SK-N-SH treated with all-trans-retinoic acid at 6 μM for 48 hours (cell line): ENCODE data around the gene FXYD4.

Experiments used
- ATAC-seq: fragments of 200-7000 bp; cut with Tn5 transposase; 3 replicates; pipeline ENCODE4 v1.9.1; 2020; ENCODE audit warnings: mild to moderate bottlenecking, moderate library complexity
- ARNTL ChIP-seq: fragments of 450-650 bp; formaldehyde crosslinking; IDR thresholded peaks from 2 replicates; pipeline ENCODE4 v1.5.0; 2020; ENCODE audit warnings: low read depth, mild to moderate bottlenecking, moderate library complexity, borderline replicate concordance
- CREB5 ChIP-seq: fragments of 250-450 bp; sonication (Bioruptor Pico); IDR thresholded peaks from 2 replicates; pipeline ENCODE4 v1.5.1; 2020; ENCODE audit warnings: low read depth, mild to moderate bottlenecking, moderate library complexity
- CSDC2 ChIP-seq: fragments of 250-450 bp; sonication (Bioruptor Pico); IDR thresholded peaks from 2 replicates; pipeline ENCODE4 v1.5.0; 2020; ENCODE audit warnings: mild to moderate bottlenecking, moderate library complexity
- CSRNP3 ChIP-seq: fragments of 250-450 bp; sonication (Bioruptor Pico); IDR thresholded peaks from 2 replicates; pipeline ENCODE4 v1.5.1; 2021; ENCODE audit warnings: mild to moderate bottlenecking, moderate library complexity
- GLIS3 ChIP-seq: fragments of 250-450 bp; sonication (Bioruptor Pico); IDR thresholded peaks from 2 replicates; pipeline ENCODE4 v1.5.0; 2020; ENCODE audit warnings: mild to moderate bottlenecking, moderate library complexity
- ISL1 ChIP-seq: fragments of 250-450 bp; sonication (Bioruptor Pico); IDR thresholded peaks from 2 replicates; pipeline ENCODE4 v2.1.2; 2022; ENCODE audit warnings: mild to moderate bottlenecking, moderate library complexity
- PATZ1 ChIP-seq: fragments of 250-450 bp; sonication (Bioruptor Pico); IDR thresholded peaks from 2 replicates; pipeline ENCODE4 v1.8.0; 2020; ENCODE audit warnings: mild to moderate bottlenecking, moderate library complexity, borderline replicate concordance
- POU6F1 ChIP-seq: fragments of 250-450 bp; sonication (Bioruptor Pico); IDR thresholded peaks from 2 replicates; pipeline ENCODE4 v1.8.0; 2021; ENCODE audit warnings: low read depth, mild to moderate bottlenecking, moderate library complexity, borderline replicate concordance
- PPARA ChIP-seq: fragments of 250-450 bp; sonication (Bioruptor Pico); IDR thresholded peaks from 2 replicates; pipeline ENCODE4 v1.5.0; 2020; ENCODE audit warnings: mild to moderate bottlenecking, borderline replicate concordance
- SNAI2 ChIP-seq: fragments of 250-450 bp; sonication (Bioruptor Pico); IDR thresholded peaks from 2 replicates; pipeline ENCODE4 v1.5.0; 2020; ENCODE audit warnings: mild to moderate bottlenecking, moderate library complexity
- TOX ChIP-seq: fragments of 250-450 bp; sonication (Bioruptor Pico); IDR thresholded peaks from 2 replicates; pipeline ENCODE4 v1.8.0; 2021; ENCODE audit warnings: mild to moderate bottlenecking, moderate library complexity, borderline replicate concordance
- TSHZ2 ChIP-seq: fragments of 250-450 bp; sonication (Bioruptor Pico); IDR thresholded peaks from 2 replicates; pipeline ENCODE4 v1.5.0; 2020; ENCODE audit warnings: mild to moderate bottlenecking, moderate library complexity
- ZC3H10 ChIP-seq: fragments of 250-450 bp; sonication (Bioruptor Pico); IDR thresholded peaks from 2 replicates; pipeline ENCODE4 v1.5.1; 2021; ENCODE audit warnings: mild to moderate bottlenecking, moderate library complexity
- ZFP3 ChIP-seq: fragments of 250-450 bp; sonication (Bioruptor Pico); IDR thresholded peaks from 2 replicates; pipeline ENCODE4 v1.5.0; 2020; ENCODE audit warnings: mild to moderate bottlenecking, moderate library complexity
- ZFP30 ChIP-seq: fragments of 450-650 bp; formaldehyde crosslinking; IDR thresholded peaks from 2 replicates; pipeline ENCODE4 v1.5.0; 2022; ENCODE audit warnings: mild to moderate bottlenecking, moderate library complexity
- ZNF70 ChIP-seq: fragments of 450-650 bp; formaldehyde crosslinking; IDR thresholded peaks from 2 replicates; pipeline ENCODE4 v1.5.0; 2020; ENCODE audit warnings: mild to moderate bottlenecking, moderate library complexity
- ZNF8 ChIP-seq: fragments of 450-650 bp; formaldehyde crosslinking; IDR thresholded peaks from 2 replicates; pipeline ENCODE4 v1.5.0; 2020; ENCODE audit warnings: mild to moderate bottlenecking, moderate library complexity

Gene FXYD4

GRCh38 chr10:43360086-43360485, 11.3 kb upstream of the FXYD4 start:
- no peak for ATAC-seq
- TF ChIP-seq ZNF70 (no peak), CSRNP3 (CRISPR knock-in tag) (no peak), CREB5 (CRISPR knock-in tag) (no peak), PATZ1 (CRISPR knock-in tag) (no peak), ZFP30 (CRISPR knock-in tag) (no peak), ZC3H10 (no peak), ISL1 (CRISPR knock-in tag) (no peak), SNAI2 (CRISPR knock-in tag) (no peak), TSHZ2 (CRISPR knock-in tag) (no peak), PPARA (CRISPR knock-in tag) (no peak)

GRCh38 chr10:43361547-43362190, 9.8 kb upstream of the FXYD4 start:
- ATAC-seq, result no peak
- TF ChIP-seq ZFP3 (CRISPR knock-in tag), result no peak
- no peak for TF ChIP-seq TOX (CRISPR knock-in tag)
- TF ChIP-seq CREB5 (CRISPR knock-in tag), result no peak
- no peak for TF ChIP-seq CSRNP3 (CRISPR knock-in tag)
- no peak for TF ChIP-seq ZNF70
- no peak for TF ChIP-seq ARNTL
- no peak for TF ChIP-seq ZNF8 (CRISPR knock-in tag)

GRCh38 chr10:43362191-43362839, 9.1 kb upstream of the FXYD4 start:
- TF ChIP-seq PPARA (CRISPR knock-in tag) (no peak), POU6F1 (CRISPR knock-in tag) (no peak), CSDC2 (no peak), GLIS3 (CRISPR knock-in tag) (0 out of 2 replicates have a peak, but pooled peaks have one; percentile 17)
- TF ChIP-seq, all 23 proteins: peak for 1
- peak; percentile 88 for ATAC-seq
